22Rv1 (cell line): ENCODE data around the gene ANO8.
"Not testable (repeated sequence)": the region's sequence is repeated elsewhere in the genome, so short reads cannot be mapped to it uniquely, and the experiment has no call there.

Experiments
- H3K27ac ChIP-seq: fragments of 450-650 bp; 2 replicates; pipeline ENCODE4 v1.5.1; 2017
- ZFX ChIP-seq: fragments of 450-650 bp; IDR thresholded peaks from 2 replicates; pipeline ENCODE4 v1.6.1; 2017; ENCODE audit warnings: antibody characterized with exemption, borderline replicate concordance
- TF ChIP-seq, protein P1 (sequence below): fragments of 450-650 bp; IDR thresholded peaks from 2 replicates; pipeline ENCODE4 v1.5.1; 2017; ENCODE audit warnings: mild to moderate bottlenecking

Gene ANO8

DNA sequence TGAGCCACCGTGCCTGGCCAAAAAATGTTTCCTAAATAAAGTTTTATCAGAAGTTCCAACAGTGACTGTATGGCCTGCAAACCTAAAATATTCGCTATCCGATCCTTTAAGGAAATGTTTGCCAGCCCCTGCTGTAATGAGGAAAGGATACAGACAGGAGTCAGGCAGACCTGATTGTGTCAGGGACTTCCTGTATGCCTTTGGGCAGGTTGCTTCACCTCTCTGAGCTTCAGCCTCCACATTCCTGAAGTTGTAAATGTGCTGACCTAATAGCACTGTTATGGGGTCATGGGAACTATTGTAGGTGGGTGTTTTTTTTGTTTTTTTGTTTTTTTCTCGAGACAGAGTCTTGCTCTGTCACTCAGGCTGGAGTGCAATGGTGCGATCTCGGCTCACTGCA is 37.7 kb downstream of the ANO8 start:
- H3K27ac ChIP-seq, result no peak overlapping the region
- TF ChIP-seq, protein P1, sequence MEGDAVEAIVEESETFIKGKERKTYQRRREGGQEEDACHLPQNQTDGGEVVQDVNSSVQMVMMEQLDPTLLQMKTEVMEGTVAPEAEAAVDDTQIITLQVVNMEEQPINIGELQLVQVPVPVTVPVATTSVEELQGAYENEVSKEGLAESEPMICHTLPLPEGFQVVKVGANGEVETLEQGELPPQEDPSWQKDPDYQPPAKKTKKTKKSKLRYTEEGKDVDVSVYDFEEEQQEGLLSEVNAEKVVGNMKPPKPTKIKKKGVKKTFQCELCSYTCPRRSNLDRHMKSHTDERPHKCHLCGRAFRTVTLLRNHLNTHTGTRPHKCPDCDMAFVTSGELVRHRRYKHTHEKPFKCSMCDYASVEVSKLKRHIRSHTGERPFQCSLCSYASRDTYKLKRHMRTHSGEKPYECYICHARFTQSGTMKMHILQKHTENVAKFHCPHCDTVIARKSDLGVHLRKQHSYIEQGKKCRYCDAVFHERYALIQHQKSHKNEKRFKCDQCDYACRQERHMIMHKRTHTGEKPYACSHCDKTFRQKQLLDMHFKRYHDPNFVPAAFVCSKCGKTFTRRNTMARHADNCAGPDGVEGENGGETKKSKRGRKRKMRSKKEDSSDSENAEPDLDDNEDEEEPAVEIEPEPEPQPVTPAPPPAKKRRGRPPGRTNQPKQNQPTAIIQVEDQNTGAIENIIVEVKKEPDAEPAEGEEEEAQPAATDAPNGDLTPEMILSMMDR, result no peak
- TF ChIP-seq ZFX, result no peak

DNA sequence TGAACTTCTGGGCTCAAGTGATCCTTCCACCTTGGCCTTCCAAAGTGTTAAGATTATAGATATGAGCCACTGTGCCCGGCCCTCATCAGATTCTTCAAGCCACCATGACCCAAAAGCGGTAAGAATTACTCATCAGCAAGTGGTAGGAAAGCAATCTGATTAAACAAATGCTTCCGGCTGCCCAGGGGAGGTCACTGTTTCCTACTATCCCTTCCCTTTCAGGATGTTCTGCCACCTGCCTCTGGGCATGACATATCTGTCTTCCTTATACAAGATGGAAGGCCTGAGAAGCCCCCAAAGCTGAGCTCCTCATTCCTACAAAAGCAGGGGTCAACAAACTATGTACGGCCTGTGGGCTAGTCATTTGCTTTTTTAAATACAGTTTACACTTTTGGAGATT is 38.4 kb downstream of the ANO8 start:
- peak overlapping the region; percentile 4; the same call in 1 of the 2 replicates for H3K27ac ChIP-seq
- TF ChIP-seq, protein P1, result peak; percentile 16; the same call in 1 of the 2 replicates
- no peak for TF ChIP-seq ZFX

DNA sequence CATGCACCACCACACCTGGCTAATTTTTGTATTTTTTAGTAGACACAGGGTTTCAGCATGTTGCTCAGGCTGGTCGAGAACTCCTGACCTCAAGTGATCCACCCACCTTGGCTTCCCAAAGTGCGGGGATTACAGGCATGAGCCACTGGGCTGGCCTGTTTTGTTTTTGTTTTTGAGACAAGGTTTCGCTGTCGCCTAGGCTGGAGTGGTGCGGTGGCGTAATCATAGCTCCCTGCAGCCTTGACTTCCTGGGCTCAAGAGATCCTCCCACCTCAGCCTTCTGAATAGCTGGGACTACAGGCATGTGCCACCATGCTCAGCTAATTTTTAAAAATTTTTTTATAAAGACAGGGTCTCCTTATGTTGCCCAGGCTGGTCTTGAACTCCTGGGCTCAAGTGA is 39.1 kb downstream of the ANO8 start:
- H3K27ac ChIP-seq, result not testable (repeated sequence)

DNA sequence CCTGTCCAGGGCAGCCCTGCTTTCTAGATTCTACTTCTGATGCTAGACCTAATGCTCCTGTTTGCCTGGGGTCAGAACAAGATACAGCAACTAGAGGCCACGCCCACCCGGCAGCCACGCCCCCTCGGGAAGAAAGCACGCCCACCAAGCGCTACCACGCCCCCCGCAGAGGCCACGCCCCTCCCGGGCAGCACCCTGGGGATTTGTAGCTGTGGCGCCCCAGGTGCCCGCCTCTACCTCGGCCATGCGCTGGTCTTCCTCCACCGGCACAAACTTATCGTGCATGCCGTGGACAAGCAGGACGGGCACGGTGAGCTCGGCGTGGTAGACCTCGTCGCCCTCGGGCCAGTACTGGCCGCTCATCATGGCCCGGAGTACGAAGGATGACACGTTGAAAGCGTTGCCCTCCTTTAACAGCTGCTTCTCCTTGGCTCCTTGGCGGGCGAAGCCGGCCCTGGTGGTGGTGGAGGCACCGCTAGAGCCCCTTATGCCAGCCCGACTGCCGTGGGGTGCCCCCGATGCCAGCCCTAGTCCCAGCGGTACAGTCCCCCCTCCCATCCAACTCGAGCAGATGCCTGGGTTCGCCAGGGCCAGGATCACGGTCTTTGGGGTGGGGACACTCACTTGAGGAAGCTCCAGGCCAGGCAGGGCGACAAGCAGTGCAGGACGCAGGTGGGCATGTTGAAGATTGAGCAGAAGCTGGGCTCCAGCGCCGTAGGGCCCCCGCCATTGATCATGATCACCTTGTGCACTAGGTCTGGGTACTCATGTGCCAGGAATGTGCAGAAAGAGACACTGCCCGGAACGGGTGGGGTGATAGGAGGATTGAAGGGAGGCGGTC is 40.4 kb downstream of the ANO8 start:
- H3K27ac ChIP-seq, result peak overlapping the region; percentile 88
- TF ChIP-seq, protein P1, result no peak
- no peak for TF ChIP-seq ZFX

DNA sequence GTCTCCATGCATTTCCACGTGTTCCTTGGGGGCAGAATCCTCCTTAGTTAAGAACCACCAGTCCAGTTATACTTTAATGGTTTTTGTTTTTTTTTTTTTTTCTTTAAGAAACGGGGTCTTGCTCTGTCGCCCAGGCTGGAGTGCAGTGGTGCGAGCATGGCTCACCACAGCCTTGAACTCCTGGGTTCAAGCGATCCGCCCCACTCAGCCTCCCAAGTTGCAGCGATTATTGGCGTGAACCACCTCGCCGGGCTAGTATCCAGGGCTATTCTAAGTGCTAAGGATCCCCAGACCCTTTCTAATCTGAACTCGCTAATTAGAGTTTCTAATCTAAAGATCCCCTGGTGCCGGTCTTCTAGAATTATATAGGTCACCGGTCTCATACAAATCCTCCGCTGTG is 41.0 kb downstream of the ANO8 start:
- TF ChIP-seq, protein P1, result no peak
- TF ChIP-seq ZFX, result no peak

DNA sequence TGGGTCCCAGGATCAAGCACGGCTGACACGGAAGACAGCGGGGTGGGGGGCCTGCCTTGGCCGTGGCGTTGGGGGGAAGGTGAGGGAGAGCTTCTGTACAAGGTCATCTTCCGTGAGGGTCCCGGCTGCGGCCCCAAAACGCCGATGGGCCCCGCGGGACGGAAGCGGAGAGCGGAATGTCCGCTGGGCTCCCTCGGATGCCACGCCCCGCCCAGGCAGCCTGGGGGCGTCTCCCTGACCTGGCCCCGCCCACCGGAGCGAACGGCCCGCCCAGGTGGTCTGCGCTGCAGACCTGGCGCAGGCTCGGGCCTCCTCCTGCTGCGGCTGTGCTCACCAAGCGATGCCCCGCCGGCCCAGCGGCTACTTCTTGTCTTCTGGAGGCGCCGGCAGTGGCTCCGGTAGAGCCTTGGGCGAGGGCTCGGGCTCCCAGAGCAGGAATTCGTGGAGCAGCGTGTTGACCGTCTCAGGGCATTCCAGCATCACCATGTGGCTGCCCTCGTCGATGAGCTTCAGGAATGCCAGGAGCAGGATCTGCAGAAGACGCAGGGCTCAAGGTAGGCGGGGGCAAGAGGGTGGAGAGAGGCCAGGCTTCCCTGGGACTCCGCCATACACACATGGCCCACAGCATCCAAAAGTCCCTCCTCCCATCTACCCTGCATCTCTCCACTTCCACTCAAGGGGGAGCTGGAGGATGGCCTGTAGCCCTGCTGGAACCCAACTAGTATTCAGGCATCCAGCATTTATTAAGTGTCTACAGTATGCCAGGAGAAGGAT is 42.2 kb downstream of the ANO8 start:
- peak overlapping the region; percentile 88 for H3K27ac ChIP-seq

More for the DNA sequence above, 41.0 kb downstream of the ANO8 start:
- H3K27ac ChIP-seq, result peak overlapping the region; percentile 88

DNA sequence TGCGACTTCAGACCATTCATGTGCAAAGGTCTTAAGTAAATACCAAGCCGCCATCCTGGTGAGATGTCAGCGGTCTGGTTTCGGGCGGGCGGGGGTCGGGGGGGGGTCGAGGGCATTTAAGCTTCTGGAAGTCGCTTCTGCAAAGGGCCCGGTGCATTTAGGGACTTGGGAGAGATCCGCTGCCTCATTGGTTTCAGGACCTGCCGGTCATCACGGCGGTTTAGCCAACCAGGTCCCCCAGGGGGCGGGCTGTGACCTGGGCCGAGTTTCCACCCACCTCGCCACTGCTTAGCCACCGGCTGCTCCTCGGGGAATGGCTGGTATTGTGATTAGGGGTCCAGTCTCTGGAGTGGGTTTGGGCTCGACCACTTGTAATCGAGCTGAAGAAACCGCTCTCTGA is 45.2 kb downstream of the ANO8 start:
- TF ChIP-seq, protein P1, result no peak
- TF ChIP-seq ZFX, result no peak
- no peak overlapping the region for H3K27ac ChIP-seq

More for the DNA sequence above, 42.2 kb downstream of the ANO8 start:
- no peak for TF ChIP-seq ZFX
- TF ChIP-seq, protein P1, result peak; percentile 83
